Hematopoietic multipotent progenitor cell treated with erythropoietin and hydrocortisone succinate and interleukin-3 and kit ligand, for 4 days (in vitro differentiated cells): ENCODE results near the gene FAM222B.
A peak's percentile ranks its signal among the peaks of the same experiment; 100 is the strongest.
"Not testable (repeated sequence)": the region's sequence is repeated elsewhere in the genome, so short reads cannot be mapped to it uniquely, and the experiment has no call there.

Experiments
- DNase-seq: peaks from one replicate; pipeline ENCODE4 v3.0.0-alpha.2; 2015

The FAM222B gene

GRCh38 chr17:28842282-28843012 is at the start of gene FAM222B:
Gene FAM222B, minus strand, starts transcription at chr17:28842790. Its CDS starts 76,123 bp downstream, at chr17:28766667.
- DNase-seq = peak; percentile 96

- no peak for DNase-seq
Observed at GRCh38 chr17:28892024-28892423, 49.4 kb upstream of the FAM222B start.

- no peak for DNase-seq
Observed at GRCh38 chr17:28891201-28891600, 48.6 kb upstream of the FAM222B start.

- peak; percentile 36 for DNase-seq
Observed at GRCh38 chr17:28889996-28890395, 47.4 kb upstream of the FAM222B start.

GRCh38 chr17:28888832-28889231 is 46.2 kb upstream of the FAM222B start:
- no peak for DNase-seq

- DNase-seq = no peak
Observed at GRCh38 chr17:28887871-28888471, 45.4 kb upstream of the FAM222B start.

GRCh38 chr17:28885951-28886350 is 43.4 kb upstream of the FAM222B start:
- DNase-seq = no peak

- DNase-seq = no peak
Observed at GRCh38 chr17:28885363-28885762, 42.8 kb upstream of the FAM222B start.

- no peak for DNase-seq
Observed at GRCh38 chr17:28883967-28884702, 41.5 kb upstream of the FAM222B start.

- DNase-seq = no peak
Observed at GRCh38 chr17:28882154-28882895, 39.7 kb upstream of the FAM222B start.

GRCh38 chr17:28881533-28882056 is 39.0 kb upstream of the FAM222B start:
- DNase-seq = no peak

- DNase-seq = no peak
Observed at GRCh38 chr17:28880572-28880945, 38.0 kb upstream of the FAM222B start.

- DNase-seq = peak; percentile 31
Observed at GRCh38 chr17:28879886-28880571, 37.4 kb upstream of the FAM222B start.

- peak; percentile 73 for DNase-seq
Observed at GRCh38 chr17:28878981-28879380, 36.4 kb upstream of the FAM222B start.

- DNase-seq = no peak
Observed at GRCh38 chr17:28878158-28878910, 35.7 kb upstream of the FAM222B start.

- not testable (repeated sequence) for DNase-seq
Observed at GRCh38 chr17:28877150-28877711, 34.6 kb upstream of the FAM222B start.

- DNase-seq = peak; percentile 53
Observed at GRCh38 chr17:28875848-28876550, 33.4 kb upstream of the FAM222B start.

- peak; percentile 34 for DNase-seq
Observed at GRCh38 chr17:28874750-28875149, 32.2 kb upstream of the FAM222B start.

- no peak for DNase-seq
Observed at GRCh38 chr17:28873839-28874238, 31.2 kb upstream of the FAM222B start.

GRCh38 chr17:28871056-28871579 is 28.5 kb upstream of the FAM222B start:
- DNase-seq = peak; percentile 52
